Measurements from ENCODE around the gene VBP1.
A peak's percentile ranks its signal among the peaks of the same experiment; 100 is the strongest.
"Not testable (repeated sequence)": the region's sequence is repeated elsewhere in the genome, so short reads cannot be mapped to it uniquely, and the experiment has no call there.

VBP1 gene

DNA sequence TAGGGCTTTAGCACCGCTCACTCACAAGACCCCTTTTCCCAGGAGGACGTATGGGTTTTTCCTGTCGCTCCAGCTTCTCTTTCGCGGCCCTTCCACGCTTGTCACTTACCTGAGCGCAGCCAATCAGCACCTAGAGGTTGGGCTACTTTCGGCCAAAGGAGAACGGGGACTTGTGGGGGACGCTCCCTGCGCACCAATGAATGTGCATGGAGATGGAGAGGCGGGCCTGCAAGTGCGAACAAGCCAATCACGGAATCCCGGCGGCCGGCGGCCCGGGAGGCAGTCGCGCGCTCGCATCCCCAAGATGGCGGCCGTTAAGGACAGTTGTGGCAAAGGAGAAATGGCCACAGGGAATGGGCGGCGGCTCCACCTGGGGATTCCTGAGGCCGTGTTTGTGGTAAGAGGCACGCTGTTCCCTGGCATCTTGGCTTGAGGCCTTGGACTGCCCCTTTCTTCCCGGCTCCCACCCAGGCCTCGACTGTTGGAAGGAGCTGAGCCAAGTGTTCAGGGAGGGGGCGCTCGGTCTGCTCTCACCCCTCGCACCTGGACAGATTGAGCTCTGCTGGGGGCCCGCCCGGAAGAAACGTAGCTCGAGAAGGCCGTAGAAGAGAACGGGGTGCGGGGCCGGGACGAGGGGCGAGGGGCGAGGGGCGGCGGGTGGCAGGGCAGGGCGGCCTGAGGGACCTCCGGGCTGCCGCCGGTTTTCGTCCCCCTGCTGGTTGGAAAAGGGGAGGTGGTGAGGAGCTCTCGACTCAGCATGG is at the start of gene VBP1:
Gene VBP1 (plus strand): TSS at position 282 of the 761 bp plus-strand sequence. CDS start 23 bp downstream, at position 305.
- peak; percentile 99 for ATAC-seq

DNA sequence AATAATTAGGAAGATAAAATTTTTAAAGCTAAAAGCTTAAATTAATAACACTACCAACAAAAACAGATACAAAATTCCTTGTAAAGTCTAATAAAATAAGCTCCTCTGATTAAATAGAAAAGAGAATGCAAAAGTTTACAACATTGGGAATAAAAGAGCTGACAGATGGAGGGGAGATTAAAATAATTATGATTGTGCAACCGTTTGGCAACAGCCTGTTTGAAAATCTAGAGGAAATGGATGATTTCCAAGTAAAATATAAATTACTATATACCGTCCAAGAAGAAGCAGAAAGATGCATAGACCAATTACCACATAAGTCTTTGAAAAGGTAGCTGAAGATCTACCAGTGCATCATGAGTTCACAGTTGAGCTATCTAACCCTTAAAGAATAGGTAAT is 46.4 kb upstream of the VBP1 start:
- DNase-seq (no peak), ATAC-seq (no peak)

More for the DNA sequence above, at the start of gene VBP1:
- DNase-seq: peak; percentile 83

DNA sequence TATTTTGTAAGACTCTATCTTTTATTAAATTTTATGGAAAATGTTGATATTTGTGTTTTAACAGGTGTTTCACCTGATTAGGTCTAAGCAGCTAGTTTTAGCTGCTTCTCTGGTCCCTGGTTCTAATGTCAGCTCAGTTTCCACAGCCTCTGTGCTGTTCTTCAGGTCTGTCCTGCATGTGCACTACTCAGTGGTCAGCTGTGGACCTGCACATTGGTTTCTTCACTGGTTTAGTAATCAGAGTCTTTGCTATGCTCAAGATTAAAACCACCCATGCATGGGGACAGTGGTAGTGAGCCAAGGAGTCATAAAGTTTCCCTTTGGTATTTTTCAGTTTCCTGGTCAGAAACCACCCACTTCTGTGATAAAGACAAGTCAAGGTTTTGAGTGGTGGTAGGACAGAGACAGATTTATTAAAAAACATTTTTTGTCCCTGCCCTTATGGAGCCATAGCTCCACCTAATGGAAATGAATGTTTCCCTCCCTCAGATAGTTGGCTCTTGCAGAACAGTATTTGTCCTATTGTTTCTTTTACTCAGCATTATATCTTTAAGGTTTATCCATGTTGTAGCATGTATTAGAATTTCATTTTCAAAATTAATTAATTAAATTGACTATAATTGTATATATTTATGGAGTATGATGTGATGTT is 36.8 kb upstream of the VBP1 start:
- DNase-seq (no peak), ATAC-seq (no peak)

- ATAC-seq (no peak), DNase-seq (no peak)
Measured at GRCh38 chrX:155188786-155189185, 27.5 kb upstream of the VBP1 start.

- no peak for DNase-seq
- no peak for ATAC-seq
Measured at GRCh38 chrX:155211208-155211607, 5.1 kb upstream of the VBP1 start.

- no peak for DNase-seq
- ATAC-seq: no peak
Measured at GRCh38 chrX:155213731-155214130, 2.5 kb upstream of the VBP1 start.

DNA sequence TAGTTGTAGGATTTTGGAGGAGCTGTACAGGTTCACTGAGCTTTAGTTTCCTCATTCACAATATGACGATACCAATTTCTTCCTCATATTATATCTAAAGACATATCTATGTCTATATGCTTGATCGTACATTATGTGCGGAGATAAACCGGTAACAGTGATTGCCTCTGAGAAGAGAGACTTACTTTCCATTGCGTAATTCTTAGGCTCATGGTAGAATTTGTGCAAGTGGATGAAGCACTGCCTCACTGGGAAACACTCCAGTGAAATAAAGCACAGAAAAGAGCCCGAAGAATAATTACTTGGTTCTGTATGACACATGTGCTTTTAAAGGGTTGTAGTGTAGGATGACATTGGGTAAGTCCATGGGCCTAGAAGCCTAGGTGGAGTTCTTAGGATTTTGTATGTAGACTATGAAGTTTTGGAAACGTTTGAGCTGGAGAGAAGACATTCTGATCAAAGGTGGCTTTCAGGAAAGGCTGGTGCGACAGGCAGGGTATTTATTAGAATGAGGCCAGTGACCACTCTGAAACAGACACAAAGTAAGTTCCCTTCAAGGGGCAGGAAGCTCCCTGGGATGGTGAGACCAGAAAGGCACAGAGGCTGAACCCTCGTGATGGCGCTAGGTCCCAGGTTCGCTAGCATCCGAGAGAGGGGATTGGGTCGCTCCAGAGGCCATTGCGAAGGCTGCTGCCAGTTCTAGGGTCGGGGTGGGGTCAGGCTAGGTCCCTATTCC is 649 bp upstream of the VBP1 start:
- ATAC-seq: peak; percentile 24
- no peak for DNase-seq

- DNase-seq: no peak
- ATAC-seq: no peak
Measured at GRCh38 chrX:155216940-155217440, 730 bp downstream of the VBP1 start.

GRCh38 chrX:155218777-155219176 is 2.5 kb downstream of the VBP1 start:
- no peak for ATAC-seq
- DNase-seq: no peak

GRCh38 chrX:155221351-155221750 is 5.1 kb downstream of the VBP1 start:
- no peak for DNase-seq
- no peak for ATAC-seq

GRCh38 chrX:155223746-155224145 is 7.5 kb downstream of the VBP1 start:
- not testable (repeated sequence) for ATAC-seq, DNase-seq

GRCh38 chrX:155225774-155226173 is 9.5 kb downstream of the VBP1 start:
- no peak for ATAC-seq
- no peak for DNase-seq

DNA sequence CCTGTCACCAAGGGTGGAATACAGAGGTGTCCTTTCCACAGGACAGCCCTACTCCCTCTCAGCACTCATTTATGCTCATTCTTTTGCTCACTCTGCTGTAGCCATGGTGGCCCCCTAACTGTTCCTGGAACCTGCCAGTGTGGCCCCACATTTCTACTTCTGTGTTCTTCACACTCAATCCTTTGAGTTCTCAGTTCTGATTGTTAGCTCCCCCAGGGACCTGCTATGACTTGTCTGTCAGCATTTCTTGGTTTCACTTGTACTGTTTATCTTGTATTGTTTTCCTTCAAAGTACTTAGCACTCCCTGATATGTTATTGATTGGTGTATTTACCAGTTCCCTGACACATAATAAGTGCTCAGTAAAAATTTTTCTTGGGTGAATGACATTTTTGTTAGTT is 14.9 kb downstream of the VBP1 start:
- DNase-seq: no peak
- no peak for ATAC-seq

- no peak for ATAC-seq
- no peak for DNase-seq
Measured at GRCh38 chrX:155235891-155236290, 19.6 kb downstream of the VBP1 start.

GRCh38 chrX:155237719-155238118 is 21.5 kb downstream of the VBP1 start:
- DNase-seq: no peak
- no peak for ATAC-seq

- DNase-seq (no peak), ATAC-seq (no peak)
Measured at GRCh38 chrX:155242300-155242699, 26.0 kb downstream of the VBP1 start.

GRCh38 chrX:155246748-155247147 is 30.5 kb downstream of the VBP1 start:
- ATAC-seq (peak; percentile 40), DNase-seq (peak; percentile 2)

DNA sequence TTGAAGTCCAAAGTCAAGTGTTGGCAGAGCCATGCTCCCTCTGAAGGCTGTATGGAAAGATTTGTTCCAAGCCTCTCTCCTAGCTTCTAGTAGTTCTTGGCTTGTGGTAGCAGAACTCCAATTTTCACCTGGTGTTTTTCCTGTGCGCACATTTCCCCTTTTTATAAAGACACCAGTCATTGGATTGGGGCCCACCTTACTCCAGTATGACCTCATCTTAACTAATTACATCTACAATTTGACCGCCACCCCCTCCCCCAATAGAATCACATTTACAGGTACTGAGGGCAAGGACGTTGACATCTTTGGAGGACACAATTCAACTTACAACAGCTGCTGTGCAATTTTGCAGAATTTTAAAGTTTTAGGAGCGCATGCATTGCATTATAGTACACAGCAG is 31.2 kb downstream of the VBP1 start:
- no peak for ATAC-seq
- no peak for DNase-seq

DNA sequence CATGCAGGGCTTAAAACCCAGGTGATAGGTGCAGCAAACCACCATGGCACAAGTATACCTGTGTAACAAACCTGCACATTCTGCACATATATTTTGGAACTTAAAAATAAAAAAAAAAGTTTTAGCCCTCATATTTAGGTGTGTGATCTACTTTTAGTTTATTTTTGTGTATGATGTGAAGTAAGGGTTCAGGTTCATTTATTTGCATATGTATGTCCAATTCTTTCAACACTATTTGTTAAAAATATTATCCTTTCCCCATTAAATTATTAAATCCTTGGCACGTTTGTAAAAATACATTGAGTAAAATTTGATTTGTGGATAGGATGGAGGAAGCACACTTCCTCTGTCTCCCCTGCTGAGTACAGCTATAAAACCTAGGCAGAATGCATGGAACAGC is 35.1 kb downstream of the VBP1 start:
- no peak for ATAC-seq

DNA sequence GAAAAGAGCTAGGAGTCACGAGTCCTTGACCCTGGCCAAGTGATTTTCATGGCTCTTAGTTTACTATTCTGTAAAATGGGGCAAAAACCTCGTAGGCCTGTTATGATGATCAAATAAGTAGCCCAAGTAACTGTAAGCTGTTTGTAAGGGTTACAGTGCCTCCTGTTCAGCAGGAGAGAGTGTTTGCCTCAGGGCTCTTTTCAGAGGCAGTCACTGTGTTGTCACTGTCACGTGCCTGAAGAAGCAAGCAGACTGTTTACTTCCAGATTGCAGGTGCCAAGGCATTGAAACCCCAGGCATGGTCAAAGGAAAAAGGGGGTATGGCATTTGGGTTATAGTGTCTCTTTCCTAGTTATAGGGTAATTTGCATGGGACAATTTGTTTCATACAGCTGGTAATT is 43.5 kb downstream of the VBP1 start:
- ATAC-seq (no peak), DNase-seq (no peak)

More for the DNA sequence above, 35.1 kb downstream of the VBP1 start:
- no peak for DNase-seq

- DNase-seq (no peak), ATAC-seq (no peak)
Measured at GRCh38 chrX:155262970-155263754, 46.9 kb downstream of the VBP1 start.

Data from stimulated activated naive CD8-positive, alpha-beta T cell treated with anti-CD3 and anti-CD28 coated beads, Interleukin-15, Interleukin-2, amounts not matched to agents 100 U/mL and 50 U/mL, for 24 hours (primary cell).